ENCODE data around the gene GLI3.

- TF ChIP-seq ASH2L (IDR thresholded peaks at IDR 0.05; ENCODE audit: borderline replicate concordance, low read depth) (no peak), CHD4 (IDR thresholded peaks at IDR 0.05) (no peak), POLR2A (IDR thresholded peaks at IDR 0.05; ENCODE audit: low read depth, low read length) (no peak)
These were observed 201.8 kb downstream of the GLI3 start for GRCh38 chr7:42035210-42035609.

All from GM12878 (cell line).